Measurements from ENCODE around the gene ABCB11.

DNA sequence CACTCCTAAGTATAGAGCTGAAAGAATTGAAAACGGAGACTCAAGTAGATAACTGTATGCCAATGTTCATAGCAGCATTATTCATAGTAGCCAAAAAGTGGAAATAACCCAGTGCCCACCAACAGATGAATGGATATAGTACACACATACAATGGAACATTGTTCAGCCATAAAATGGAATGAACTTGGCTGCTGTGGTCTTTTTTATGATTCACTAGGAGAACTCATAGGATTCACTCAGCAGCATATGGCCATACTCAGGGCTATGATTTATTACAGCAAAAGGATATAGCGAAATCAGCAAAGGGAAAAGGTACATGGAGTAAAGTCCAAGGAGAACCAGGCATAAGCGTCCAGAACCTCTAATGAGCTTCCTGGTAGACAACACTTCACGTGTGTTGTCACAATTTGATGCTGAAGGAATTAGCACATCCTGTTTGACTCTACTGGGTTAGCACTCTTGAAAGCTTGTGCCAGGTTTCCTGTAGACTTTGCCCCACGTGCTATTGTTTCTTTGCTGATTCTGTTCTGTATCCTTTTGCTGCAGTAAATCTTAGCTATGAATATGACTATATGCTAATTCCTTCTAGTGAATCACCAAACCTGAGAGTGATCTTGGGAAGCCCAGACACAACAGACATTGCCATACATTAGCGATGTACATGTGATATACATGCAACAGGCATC lies 156.6 kb downstream of the ABCB11 start:
- TF ChIP-seq, protein P1, sequence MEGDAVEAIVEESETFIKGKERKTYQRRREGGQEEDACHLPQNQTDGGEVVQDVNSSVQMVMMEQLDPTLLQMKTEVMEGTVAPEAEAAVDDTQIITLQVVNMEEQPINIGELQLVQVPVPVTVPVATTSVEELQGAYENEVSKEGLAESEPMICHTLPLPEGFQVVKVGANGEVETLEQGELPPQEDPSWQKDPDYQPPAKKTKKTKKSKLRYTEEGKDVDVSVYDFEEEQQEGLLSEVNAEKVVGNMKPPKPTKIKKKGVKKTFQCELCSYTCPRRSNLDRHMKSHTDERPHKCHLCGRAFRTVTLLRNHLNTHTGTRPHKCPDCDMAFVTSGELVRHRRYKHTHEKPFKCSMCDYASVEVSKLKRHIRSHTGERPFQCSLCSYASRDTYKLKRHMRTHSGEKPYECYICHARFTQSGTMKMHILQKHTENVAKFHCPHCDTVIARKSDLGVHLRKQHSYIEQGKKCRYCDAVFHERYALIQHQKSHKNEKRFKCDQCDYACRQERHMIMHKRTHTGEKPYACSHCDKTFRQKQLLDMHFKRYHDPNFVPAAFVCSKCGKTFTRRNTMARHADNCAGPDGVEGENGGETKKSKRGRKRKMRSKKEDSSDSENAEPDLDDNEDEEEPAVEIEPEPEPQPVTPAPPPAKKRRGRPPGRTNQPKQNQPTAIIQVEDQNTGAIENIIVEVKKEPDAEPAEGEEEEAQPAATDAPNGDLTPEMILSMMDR (IDR thresholded peaks at IDR 0.05; ENCODE audit: extremely low read depth in 1 of 2, insufficient read depth in 1 of 2, low read depth in 1 of 2, low read length in 2 of 2) = no peak
- TF ChIP-seq POLR2A (IDR thresholded peaks at IDR 0.05; ENCODE audit: low read depth, low read length) = no peak
- TF ChIP-seq POLR2AphosphoS5 (IDR thresholded peaks at IDR 0.05; ENCODE audit: insufficient read depth, low read depth, low read length) = no peak
- no peak for TF ChIP-seq MYC (IDR thresholded peaks at IDR 0.05; ENCODE audit: low read depth, low read length)
- TF ChIP-seq EZH2 (IDR thresholded peaks at IDR 0.05; ENCODE audit: borderline replicate concordance, low read depth, low read length, severe bottlenecking) = no peak

All from endothelial cell of umbilical vein (primary cell).